ENCODE data around the gene OR10H2.
"Not testable (repeated sequence)": the region's sequence is repeated elsewhere in the genome, so short reads cannot be mapped to it uniquely, and the experiment has no call there.

OR10H2 gene

GRCh38 chr19:15727724-15728123 lies at the start of gene OR10H2:
Gene OR10H2, plus strand, starts transcription at chr19:15728024. Its CDS starts 20 bp downstream, at chr19:15728044.
- DNase-seq (ENCODE audit: low read depth in 2 of 2): no peak

GRCh38 chr19:15679089-15679488 lies 48.7 kb upstream of the OR10H2 start:
- DNase-seq (ENCODE audit: low read depth in 2 of 2): no peak

- DNase-seq (ENCODE audit: low read depth in 2 of 2): not testable (repeated sequence)
Observed at GRCh38 chr19:15679865-15680264, 48.0 kb upstream of the OR10H2 start.

- no peak for DNase-seq (ENCODE audit: low read depth in 2 of 2)
Observed at GRCh38 chr19:15680478-15681322, 47.1 kb upstream of the OR10H2 start.

GRCh38 chr19:15683411-15683810 lies 44.4 kb upstream of the OR10H2 start:
- DNase-seq (ENCODE audit: low read depth in 2 of 2): no peak

GRCh38 chr19:15684828-15685227 lies 43.0 kb upstream of the OR10H2 start:
- no peak for DNase-seq (ENCODE audit: low read depth in 2 of 2)

- DNase-seq (ENCODE audit: low read depth in 2 of 2): no peak
Observed at GRCh38 chr19:15696654-15697194, 31.1 kb upstream of the OR10H2 start.

- no peak for DNase-seq (ENCODE audit: low read depth in 2 of 2)
Observed at GRCh38 chr19:15701757-15702533, 25.9 kb upstream of the OR10H2 start.

GRCh38 chr19:15702534-15702930 lies 25.3 kb upstream of the OR10H2 start:
- DNase-seq (ENCODE audit: low read depth in 2 of 2): no peak

GRCh38 chr19:15714638-15715037 lies 13.2 kb upstream of the OR10H2 start:
- DNase-seq (ENCODE audit: low read depth in 2 of 2): no peak

- DNase-seq (ENCODE audit: low read depth in 2 of 2): no peak
Observed at GRCh38 chr19:15715642-15716041, 12.2 kb upstream of the OR10H2 start.

GRCh38 chr19:15717809-15718208 lies 10.0 kb upstream of the OR10H2 start:
- no peak for DNase-seq (ENCODE audit: low read depth in 2 of 2)

GRCh38 chr19:15721268-15721667 lies 6.6 kb upstream of the OR10H2 start:
- DNase-seq (ENCODE audit: low read depth in 2 of 2): no peak

- DNase-seq (ENCODE audit: low read depth in 2 of 2): no peak
Observed at GRCh38 chr19:15722956-15723355, 4.9 kb upstream of the OR10H2 start.

- DNase-seq (ENCODE audit: low read depth in 2 of 2): no peak
Observed at GRCh38 chr19:15730538-15730937, 2.7 kb downstream of the OR10H2 start.

- DNase-seq (ENCODE audit: low read depth in 2 of 2): no peak
Observed at GRCh38 chr19:15732388-15732787, 4.6 kb downstream of the OR10H2 start.

- DNase-seq (ENCODE audit: low read depth in 2 of 2): no peak
Observed at GRCh38 chr19:15733895-15734294, 6.1 kb downstream of the OR10H2 start.

GRCh38 chr19:15737722-15738121 lies 9.9 kb downstream of the OR10H2 start, which contains the start of gene OR10H3:
Gene OR10H3, plus strand, starts transcription at chr19:15737985. Its CDS starts 3,408 bp downstream, at chr19:15741393.
- no peak for DNase-seq (ENCODE audit: low read depth in 2 of 2)

GRCh38 chr19:15740785-15741184 lies 13.0 kb downstream of the OR10H2 start:
- DNase-seq (ENCODE audit: low read depth in 2 of 2): no peak

GRCh38 chr19:15748239-15748638 lies 20.4 kb downstream of the OR10H2 start:
- DNase-seq (ENCODE audit: low read depth in 2 of 2): no peak

- no peak for DNase-seq (ENCODE audit: low read depth in 2 of 2)
Observed at GRCh38 chr19:15758379-15758778, 30.6 kb downstream of the OR10H2 start.

GRCh38 chr19:15759962-15760565 lies 32.2 kb downstream of the OR10H2 start:
- no peak for DNase-seq (ENCODE audit: low read depth in 2 of 2)

Measured in stimulated activated CD4-positive, alpha-beta T cell treated with anti-CD3 and anti-CD28 coated beads, Interleukin-1b, Interleukin-23, amount 100 ng/mL, for 1 hour (primary cell).